Measurements from ENCODE around the gene PTH2R. TPM values are rescaled to one million over a fixed set of nuclear protein-coding genes. Genes with fewer than 3 reads are reported as not detected.
"Not testable (repeated sequence)": the region's sequence is repeated elsewhere in the genome, so short reads cannot be mapped to it uniquely, and the experiment has no call there.

PTH2R gene
- total RNA-seq, 2 donors from 2014 or later, result 0.08 TPM; not detected in 1

- DNase-seq (no peak), ATAC-seq (no peak)
- intact Hi-C loops (cut with DNase I, micrococcal nuclease), result no loop called here
Measured at GRCh38 chr2:208467564-208467963, 61.0 kb downstream of the PTH2R start.

GRCh38 chr2:208477741-208478140 lies 71.1 kb downstream of the PTH2R start:
- intact Hi-C loops (cut with DNase I, micrococcal nuclease), result no loop called here
- ATAC-seq (no peak), DNase-seq (no peak)

GRCh38 chr2:208479342-208479741 lies 72.8 kb downstream of the PTH2R start:
- DNase-seq (no peak), ATAC-seq (no peak)
- intact Hi-C loops (cut with DNase I, micrococcal nuclease), result no loop called here

- ATAC-seq; DNase-seq; intact Hi-C loops (cut with DNase I, micrococcal nuclease): not testable (repeated sequence)
Measured at GRCh38 chr2:208481945-208482344, 75.4 kb downstream of the PTH2R start.

GRCh38 chr2:208482453-208483015 lies 75.9 kb downstream of the PTH2R start:
- ATAC-seq; DNase-seq; intact Hi-C loops (cut with DNase I, micrococcal nuclease): not testable (repeated sequence)

GRCh38 chr2:208485390-208485789 lies 78.8 kb downstream of the PTH2R start:
- ATAC-seq, result no peak
- intact Hi-C loops (cut with DNase I, micrococcal nuclease), result no loop called here
- DNase-seq, result no peak

GRCh38 chr2:208488686-208489564 lies 82.3 kb downstream of the PTH2R start:
- intact Hi-C loops (cut with DNase I, micrococcal nuclease), result no loop called here
- ATAC-seq, result no peak

GRCh38 chr2:208489687-208490086 lies 83.1 kb downstream of the PTH2R start:
- DNase-seq, result no peak
- peak; percentile 63 for ATAC-seq
- intact Hi-C loops (cut with DNase I, micrococcal nuclease), result no loop called here

More at GRCh38 chr2:208488686-208489564, 82.3 kb downstream of the PTH2R start:
- no peak for DNase-seq

GRCh38 chr2:208490492-208490891 lies 83.9 kb downstream of the PTH2R start:
- intact Hi-C loops (cut with DNase I, micrococcal nuclease), result no loop called here
- DNase-seq (no peak), ATAC-seq (no peak)

- intact Hi-C loops (cut with DNase I, micrococcal nuclease), result no loop called here
- no peak for ATAC-seq
- DNase-seq, result no peak
Measured at GRCh38 chr2:208491641-208492040, 85.0 kb downstream of the PTH2R start.

- DNase-seq (no peak), ATAC-seq (no peak)
- intact Hi-C loops (cut with DNase I, micrococcal nuclease), result no loop called here
Measured at GRCh38 chr2:208492069-208492468, 85.5 kb downstream of the PTH2R start.

- ATAC-seq (no peak), DNase-seq (no peak)
Measured at GRCh38 chr2:208493186-208493585, 86.6 kb downstream of the PTH2R start.

GRCh38 chr2:208496129-208496528 lies 89.5 kb downstream of the PTH2R start:
- ATAC-seq (no peak), DNase-seq (no peak)
- intact Hi-C loops (cut with DNase I, micrococcal nuclease), result no loop called here

More at GRCh38 chr2:208493186-208493585, 86.6 kb downstream of the PTH2R start:
- intact Hi-C loops (cut with DNase I, micrococcal nuclease), result no loop called here

GRCh38 chr2:208501206-208501605 lies 94.6 kb downstream of the PTH2R start:
- DNase-seq, result peak; percentile 43 to 61
- intact Hi-C loops (cut with DNase I, micrococcal nuclease), result no loop called here

GRCh38 chr2:208502288-208502687 lies 95.7 kb downstream of the PTH2R start:
- ATAC-seq (no peak), DNase-seq (no peak)
- intact Hi-C loops (cut with DNase I, micrococcal nuclease), result no loop called here

More at GRCh38 chr2:208501206-208501605, 94.6 kb downstream of the PTH2R start:
- ATAC-seq, result peak; percentile 96

GRCh38 chr2:208505365-208505764 lies 98.8 kb downstream of the PTH2R start:
- DNase-seq; intact Hi-C loops (cut with DNase I, micrococcal nuclease); ATAC-seq: not testable (repeated sequence)

- intact Hi-C loops (cut with DNase I, micrococcal nuclease), result no loop called here
- no peak for ATAC-seq
Measured at GRCh38 chr2:208509586-208509985, 103.0 kb downstream of the PTH2R start.

GRCh38 chr2:208511016-208511415 lies 104.4 kb downstream of the PTH2R start:
- intact Hi-C loops (cut with DNase I, micrococcal nuclease), result no loop called here
- DNase-seq, result no peak

More at GRCh38 chr2:208509586-208509985, 103.0 kb downstream of the PTH2R start:
- DNase-seq, result no peak

GRCh38 chr2:208511573-208511972 lies 105.0 kb downstream of the PTH2R start:
- intact Hi-C loops (cut with DNase I, micrococcal nuclease), result no loop called here
- ATAC-seq (no peak), DNase-seq (no peak)

More at GRCh38 chr2:208511016-208511415, 104.4 kb downstream of the PTH2R start:
- no peak for ATAC-seq

GRCh38 chr2:208515099-208515498 lies 108.5 kb downstream of the PTH2R start:
- ATAC-seq, result no peak
- DNase-seq, result no peak
- intact Hi-C loops (cut with DNase I, micrococcal nuclease), result no loop called here

All from left colon (tissue), 2 donors.